Pancreas (tissue), 10 donors: ENCODE data around the gene RYR1. TPM values are rescaled to one million over a fixed set of nuclear protein-coding genes. Genes with fewer than 3 reads are reported as not detected.

Experiments
- ATAC-seq, 4 donors: fragments of 200-7000 bp; cut with Tn5 transposase; one replicate each; pipeline versions ENCODE4 v1.8.0 to v1.9.1; 2020; ENCODE audit warnings: mild to moderate bottlenecking in 4 of 4, moderate library complexity in 4 of 4
- DNase-seq, 6 donors: peaks; one replicate each; pipeline ENCODE4 v3.0.0-alpha.2; 2020
- FAIRE-seq: peaks from 2 replicates; lab custom pipeline; 2012; peaks lifted over from hg19 to GRCh38; lab: Jason Lieb, UNC
- H3K27ac ChIP-seq, 4 donors: fragments of 200-600 bp; sonication (generic); 1 replicate in 3 of 4; 2 replicates in 1 of 4; pipeline versions ENCODE4 v1.5.0 to v1.8.0; 2020
- H3K27me3 ChIP-seq, 4 donors: fragments of 200-600 bp; one replicate each; pipeline ENCODE4 v1.8.0; 2021
- H3K36me3 ChIP-seq, 3 donors: fragments of 200-600 bp; sonication (generic) in 1 of 3; one replicate each; pipeline versions ENCODE4 v1.5.0 to v1.8.0; 2020 to 2021
- H3K4me1 ChIP-seq, 3 donors: fragments of 200-600 bp; one replicate each; pipeline ENCODE4 v1.8.0; 2021
- H3K4me3 ChIP-seq, 4 donors: fragments of 200-600 bp; sonication (generic) in 2 of 4; one replicate each; pipeline versions ENCODE4 v1.5.0 to v1.8.0; 2020 to 2021
- H3K9me3 ChIP-seq, 4 donors: fragments of 200-600 bp; one replicate each; pipeline ENCODE4 v1.8.0; 2021
- CTCF ChIP-seq, 4 donors: fragments of 200-600 bp; sonication (generic) in 3 of 4; IDR thresholded peaks; one replicate each; pipeline versions ENCODE4 v1.5.0 to v1.8.0; 2021; ENCODE audit warnings: antibody characterized with exemption in 4 of 4
- WGBS, 2 donors: extraction: QIAGEN DNeasy Blood & Tissue Kit; methylation state at CpG; one replicate each; pipeline ENCODE4 v1.1.7; 2013; 5-methylcytosine and 5-hydroxymethylcytosine counted together
- intact Hi-C, 3 donors: fragments of 100-400 bp; cut with DNase I; formaldehyde crosslinking; loops; one replicate each; pipeline versions ENCODE4 v1.11.1 to v1.14.2; 2022
- polyA plus RNA-seq, 2 donors: library from polyadenylated mRNA; stranded (reverse); fragments of 200-250 nt; gene quantifications; one replicate each; pipeline ENCODE4 v1.2.3, GENCODE V29; 2013
- total RNA-seq, 6 donors: library from RNA; stranded (reverse); fragmentation: NEBNext Ultra II Directional in 4 of 6; extraction: Animal tissue kit (Norgen Biotek cat#: 25700) in 4 of 6; gene quantifications; one replicate each; pipeline versions ENCODE4 v1.2.1 to v1.2.4, GENCODE V29; 2021 to 2023
- donor health status: healthy with polysubstance abuse.
- donor health status: DM: no; HTN: no; CAD: no; lungs with moderate emphysema.
- donor health status: DM: no; HTN: no; CAD: no.
- donor health status: control.
- donor health status: control.
- donor health status: Bipolar disorder and iron deficiency.
- donor health status: DM: yes; HTN: yes; CAD: no.
- donor health status: DM: no; HTN: no; CAD: no.
- donor health status: DM: no; HTN: no; CAD: no.
- donor health status: DM: yes; HTN: yes; CAD: no.

RYR1 gene
- total and polyA plus RNA-seq, 8 donors, result 0.19 to 1.4 (median 0.57) TPM

GRCh38 chr19:38455031-38455430 is 21.5 kb downstream of the RYR1 start:
- no peak for TF ChIP-seq CTCF (IDR thresholded peaks at IDR 0.05)
- no peak overlapping the region for H3K4me3 ChIP-seq
- H3K4me1 ChIP-seq, result no peaks in the 10 kb centered on the region
- no peak overlapping the region for H3K27ac ChIP-seq
- no peaks in the 10 kb centered on the region for H3K9me3 ChIP-seq
- DNase-seq (no peak), ATAC-seq (no peak), FAIRE-seq (no peak)
- H3K36me3 ChIP-seq, result no peaks in the 10 kb centered on the region
- WGBS, 2 donors, result 50% methylated on average over 4 of the region's 4 CpGs
- intact Hi-C loops, result no loop called here
- H3K27me3 ChIP-seq, result no peaks in the 10 kb centered on the region

DNA sequence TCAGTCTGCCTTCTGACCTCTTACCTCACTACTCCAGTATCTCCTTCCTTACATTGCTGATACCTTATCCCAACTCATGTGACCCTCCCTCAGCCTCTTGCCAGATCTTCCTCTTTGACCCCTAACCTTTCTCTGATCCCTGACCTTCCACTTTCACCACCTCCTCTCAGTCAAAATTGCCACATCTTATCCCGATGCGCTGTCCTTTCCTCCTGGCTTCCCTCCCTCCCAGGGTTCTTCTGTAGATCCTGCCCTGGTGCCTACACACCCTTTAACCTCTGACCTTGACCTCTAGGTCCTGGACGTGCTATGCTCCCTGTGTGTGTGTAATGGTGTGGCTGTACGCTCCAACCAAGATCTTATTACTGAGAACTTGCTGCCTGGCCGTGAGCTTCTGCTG is 23.7 kb downstream of the RYR1 start:
- FAIRE-seq (no peak), DNase-seq (no peak), ATAC-seq (no peak)
- Histone ChIP-seq H3K4me3 (no peak overlapping the region), H3K4me1 (no peaks in the 10 kb centered on the region), H3K9me3 (no peaks in the 10 kb centered on the region), H3K36me3 (no peaks in the 10 kb centered on the region), H3K27me3 (no peaks in the 10 kb centered on the region), H3K27ac (no peak overlapping the region)
- intact Hi-C loops, result no loop called here
- TF ChIP-seq CTCF (IDR thresholded peaks at IDR 0.05), result no peak
- 51 to 57% methylated on average over 5 of the region's 5 CpGs for WGBS, 2 donors

DNA sequence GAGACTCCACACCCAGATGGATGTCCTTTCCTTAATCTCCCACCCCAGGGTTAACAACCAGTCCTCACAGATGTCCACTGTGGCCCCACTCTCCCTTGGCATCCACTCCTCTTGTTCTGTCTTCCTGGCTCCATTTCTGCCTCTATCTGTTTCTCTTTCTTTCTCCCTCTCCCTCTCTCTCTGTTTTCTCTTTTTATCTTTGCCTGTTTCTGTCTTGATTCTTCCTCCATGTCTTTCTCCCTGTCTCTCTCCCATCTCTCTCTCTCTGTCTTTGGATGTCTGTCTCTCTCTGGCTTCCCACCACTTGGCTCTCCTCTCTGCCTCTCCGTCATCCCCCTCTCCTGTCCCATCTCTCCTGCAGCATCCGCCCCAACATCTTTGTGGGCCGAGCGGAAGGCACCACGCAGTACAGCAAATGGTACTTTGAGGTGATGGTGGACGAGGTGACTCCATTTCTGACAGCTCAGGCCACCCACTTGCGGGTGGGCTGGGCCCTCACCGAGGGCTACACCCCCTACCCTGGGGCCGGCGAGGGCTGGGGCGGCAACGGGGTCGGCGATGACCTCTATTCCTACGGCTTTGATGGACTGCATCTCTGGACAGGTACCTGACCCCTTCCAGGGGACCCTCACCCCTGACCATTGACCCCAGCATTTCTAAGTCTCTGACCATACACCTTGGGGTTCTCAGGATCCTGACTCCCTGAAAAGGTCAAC is 24.4 kb downstream of the RYR1 start:
- Histone ChIP-seq H3K9me3 (no peaks in the 10 kb centered on the region), H3K27me3 (no peaks in the 10 kb centered on the region), H3K4me3 (no peak overlapping the region), H3K4me1 (no peaks in the 10 kb centered on the region), H3K27ac (no peak overlapping the region), H3K36me3 (no peaks in the 10 kb centered on the region)
- intact Hi-C loops, result no loop called here
- DNase-seq, result no peak
- ATAC-seq, result no peak
- no peak for FAIRE-seq
- no peak for TF ChIP-seq CTCF (IDR thresholded peaks at IDR 0.05)
- 70 to 79% methylated on average over 15 of the region's 15 CpGs for WGBS, 2 donors

- DNase-seq (no peak), ATAC-seq (no peak), FAIRE-seq (no peak)
- no peak overlapping the region for H3K27ac ChIP-seq
- no peak for TF ChIP-seq CTCF (IDR thresholded peaks at IDR 0.05)
- intact Hi-C loops, result no loop called here
- H3K9me3 ChIP-seq, result no peaks in the 10 kb centered on the region
- no peaks in the 10 kb centered on the region for H3K36me3 ChIP-seq
- H3K27me3 ChIP-seq, result no peaks in the 10 kb centered on the region
- no peak overlapping the region for H3K4me3 ChIP-seq
- no peaks in the 10 kb centered on the region for H3K4me1 ChIP-seq
- WGBS, 2 donors, result 60 to 67% methylated on average over 13 of the region's 13 CpGs
Observed at GRCh38 chr19:38458991-38459390, 25.5 kb downstream of the RYR1 start.

GRCh38 chr19:38463365-38463764 is 29.9 kb downstream of the RYR1 start:
- H3K27ac ChIP-seq, result no peak overlapping the region
- H3K4me3 ChIP-seq, result no peak overlapping the region
- no peaks in the 10 kb centered on the region for H3K36me3 ChIP-seq
- H3K4me1 ChIP-seq, result no peaks in the 10 kb centered on the region
- no peaks in the 10 kb centered on the region for H3K27me3 ChIP-seq
- TF ChIP-seq CTCF (IDR thresholded peaks at IDR 0.05), result no peak
- ATAC-seq (no peak), FAIRE-seq (no peak), DNase-seq (no peak)
- H3K9me3 ChIP-seq, result no peaks in the 10 kb centered on the region
- WGBS, 2 donors, result 78 to 82% methylated on average over 18 of the region's 18 CpGs
- intact Hi-C loops, result no loop called here
